Measurements from ENCODE around the gene PLCE1.
"Not testable (repeated sequence)": the region's sequence is repeated elsewhere in the genome, so short reads cannot be mapped to it uniquely, and the experiment has no call there.

The PLCE1 gene

DNA sequence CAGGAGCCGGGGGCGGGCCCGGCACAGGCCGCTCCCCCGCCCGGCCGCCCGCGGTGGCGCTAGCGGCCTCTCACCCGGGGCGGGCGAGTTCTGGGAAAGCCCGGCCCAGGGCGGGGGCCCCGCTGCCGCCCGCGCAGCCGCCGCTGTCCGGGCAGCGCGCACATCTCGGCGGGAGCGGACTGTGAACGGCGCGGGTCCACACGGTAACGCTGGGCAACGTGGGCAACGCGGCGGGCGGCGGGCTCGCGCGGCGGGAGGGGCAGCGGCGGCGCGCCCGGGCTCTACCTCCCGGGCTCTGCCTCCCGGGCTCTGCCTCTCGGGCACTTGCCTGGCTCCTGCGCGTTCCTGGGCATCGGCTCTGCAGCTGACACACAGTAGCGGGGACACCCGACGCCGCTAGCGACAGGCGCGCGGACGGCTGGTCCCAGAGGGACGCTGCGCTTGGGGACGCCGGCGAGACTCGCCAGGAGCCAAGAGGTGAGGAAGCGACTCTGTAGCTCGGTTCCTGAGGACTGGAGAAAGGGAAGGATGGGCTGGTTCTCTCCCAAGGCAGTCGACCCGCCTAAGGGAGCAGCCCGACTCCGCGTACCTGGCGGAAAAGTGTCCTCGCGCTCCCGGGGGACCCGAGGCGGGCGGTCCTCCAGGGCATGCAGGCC is at the start of gene PLCE1:
Gene PLCE1, plus strand, starts transcription at position 150 of the 656 bp plus-strand sequence. CDS start 37,116 bp downstream, outside the sequence.
- FAIRE-seq = no peak

DNA sequence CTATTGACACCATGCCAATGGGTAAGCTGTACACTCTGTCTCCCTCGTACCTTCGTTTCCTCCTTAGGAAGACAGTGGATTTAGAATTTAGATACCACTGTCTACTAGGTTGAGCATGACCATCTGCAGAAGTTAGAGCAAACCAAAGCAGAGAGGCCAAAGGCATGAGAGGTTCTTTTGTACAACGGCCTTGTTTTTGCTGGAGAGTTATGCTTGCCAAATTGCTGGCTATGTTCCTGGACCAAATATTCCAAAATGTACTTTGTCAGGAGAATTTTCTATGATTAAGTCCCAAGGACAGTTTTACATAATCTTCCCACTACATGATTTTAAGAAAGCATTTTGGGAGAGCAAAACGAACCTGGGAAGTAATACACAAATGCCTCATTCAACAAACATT is 47.9 kb upstream of the PLCE1 start:
- FAIRE-seq = no peak

DNA sequence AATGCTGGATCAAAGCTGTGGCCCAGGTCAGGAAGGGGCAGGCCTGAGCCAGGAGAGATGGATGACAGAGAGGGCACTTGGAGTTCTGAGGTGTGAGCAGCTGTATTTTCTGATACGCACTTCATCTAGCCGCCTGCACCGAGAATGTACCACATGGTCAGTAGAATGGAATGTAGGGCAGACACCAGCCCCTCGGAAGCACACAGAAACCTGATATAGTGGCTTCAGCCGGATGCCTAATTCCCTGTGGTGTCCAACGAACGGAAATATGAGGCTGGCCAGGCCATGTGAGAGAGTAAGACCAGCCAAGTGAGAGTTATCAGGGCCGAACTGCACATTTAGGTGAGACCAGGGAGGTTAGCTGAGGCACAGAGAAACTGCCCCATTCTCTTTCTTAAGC is 46.7 kb upstream of the PLCE1 start:
- FAIRE-seq = no peak

DNA sequence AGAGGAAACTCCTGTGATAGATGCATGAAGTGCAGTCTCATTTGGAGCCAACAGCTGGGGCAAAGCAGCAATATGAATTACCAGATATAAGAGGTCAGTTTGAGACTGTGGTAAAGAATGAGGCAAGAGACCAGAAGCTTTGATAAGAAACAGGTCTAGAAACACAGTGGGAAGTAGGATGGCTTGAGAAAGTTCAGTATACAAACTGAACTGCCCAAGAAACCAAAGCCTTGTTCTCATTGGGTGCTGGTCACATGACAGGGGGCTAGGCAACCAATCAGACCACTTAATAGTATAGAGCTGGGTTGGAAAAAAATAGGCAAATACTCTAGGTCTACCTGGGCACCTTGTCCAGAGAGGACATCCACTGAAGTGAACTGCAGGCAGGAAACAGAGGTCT is 46.2 kb upstream of the PLCE1 start:
- FAIRE-seq = no peak

DNA sequence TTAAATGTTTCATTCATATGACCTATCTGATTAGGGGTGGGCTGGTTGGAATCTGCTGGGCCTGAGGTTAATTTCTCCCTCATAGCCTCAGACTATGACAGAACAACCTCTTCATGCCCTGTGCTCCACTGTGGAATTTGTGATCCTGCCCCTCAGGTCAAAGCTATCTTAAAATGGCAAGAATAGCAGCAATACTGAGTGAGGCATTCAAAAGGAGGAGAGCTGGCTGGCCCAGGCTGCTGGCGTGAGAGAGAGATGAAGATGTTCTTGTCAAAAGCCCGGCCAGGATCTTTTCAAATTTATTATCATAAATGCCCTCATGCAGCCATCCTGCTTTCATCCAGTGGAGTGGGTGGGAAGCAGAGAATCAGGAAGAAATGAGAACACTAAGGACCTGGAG is 41.8 kb upstream of the PLCE1 start:
- FAIRE-seq = no peak

DNA sequence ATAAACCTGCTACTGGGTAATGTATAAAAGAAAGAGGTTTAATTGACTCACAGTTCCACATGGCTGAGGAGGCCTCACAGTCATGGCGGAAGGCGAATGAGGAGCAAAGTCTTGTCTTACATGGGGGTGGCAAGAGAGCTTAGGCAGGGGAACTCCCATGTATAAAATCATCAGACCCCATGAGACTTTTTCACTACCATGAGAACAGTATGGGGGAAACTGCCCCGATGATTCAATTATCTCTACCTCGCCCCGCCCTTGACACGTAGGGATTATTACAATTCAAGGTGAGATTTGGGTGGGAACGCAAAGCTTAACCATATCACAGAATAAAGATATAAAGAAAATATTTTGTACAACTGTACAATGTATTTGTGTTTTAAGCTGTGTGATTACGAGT is 39.4 kb upstream of the PLCE1 start:
- FAIRE-seq = no peak

DNA sequence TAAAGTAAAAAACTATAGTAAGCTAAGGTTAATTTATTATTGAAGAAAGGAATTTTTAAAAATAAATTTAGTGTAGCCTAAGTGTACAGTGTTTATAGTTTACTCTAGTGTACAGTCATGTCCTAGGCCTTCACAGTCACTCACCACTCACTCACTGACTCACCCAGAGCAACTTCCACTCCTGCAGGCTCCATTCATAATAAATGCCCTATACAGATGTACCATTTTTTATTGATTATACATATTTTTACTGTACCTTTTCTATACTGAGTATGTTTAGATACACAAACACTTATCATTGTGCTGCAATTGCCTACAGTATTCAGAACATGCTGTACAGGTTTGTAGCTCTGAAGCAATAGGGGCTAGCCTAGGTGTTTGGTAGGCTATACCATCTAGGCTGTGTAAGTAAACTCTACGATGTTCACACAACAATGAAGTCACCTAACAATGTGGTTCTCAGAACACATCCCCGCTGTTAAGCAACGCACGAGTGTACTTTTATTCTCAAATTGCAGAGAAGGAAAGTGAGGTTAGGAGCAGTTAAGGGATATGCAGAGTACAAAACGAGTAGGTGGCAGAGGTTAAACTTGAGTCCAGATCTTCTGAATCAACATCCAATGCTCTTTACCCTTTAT is 38.9 kb upstream of the PLCE1 start:
- no peak for FAIRE-seq

DNA sequence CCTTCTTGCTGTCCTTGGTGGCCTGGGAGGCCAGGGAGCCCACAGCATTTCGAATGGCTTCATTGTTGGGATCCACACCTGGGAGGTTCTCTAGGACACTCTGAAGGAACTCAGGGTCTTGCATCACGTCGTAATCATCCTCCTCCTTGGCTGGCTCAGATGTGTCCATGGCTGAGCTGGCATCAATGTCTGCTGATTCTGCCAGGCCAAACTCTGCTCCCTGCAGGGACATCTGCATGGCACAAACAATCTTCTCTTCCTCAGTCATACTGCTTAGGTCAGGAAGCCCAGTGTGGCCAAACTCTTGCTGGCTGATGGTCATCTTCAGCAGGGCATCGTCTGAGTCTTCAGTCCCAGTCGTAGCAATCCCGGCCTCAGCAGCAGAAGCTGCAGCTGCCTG is 34.9 kb upstream of the PLCE1 start:
- FAIRE-seq = no peak

DNA sequence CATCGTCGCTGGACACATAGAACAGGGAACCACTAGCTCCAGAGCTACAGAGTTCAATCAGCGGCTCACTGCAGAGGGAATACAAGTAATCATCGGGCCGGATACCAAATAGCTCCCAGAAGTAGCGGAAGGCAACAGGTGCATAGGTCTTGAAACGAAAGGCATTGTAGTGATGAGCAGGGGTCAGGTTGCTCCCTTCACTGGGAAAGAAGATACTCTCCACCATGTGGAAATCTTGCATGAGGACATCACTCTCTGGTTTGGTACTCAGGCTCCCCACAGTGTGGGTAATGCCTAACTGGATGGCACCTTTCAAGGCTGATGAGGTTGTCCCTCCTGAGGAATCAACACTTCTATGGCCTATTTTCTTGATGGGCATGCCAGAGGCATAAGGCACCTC is 32.7 kb upstream of the PLCE1 start:
- not testable (repeated sequence) for FAIRE-seq

DNA sequence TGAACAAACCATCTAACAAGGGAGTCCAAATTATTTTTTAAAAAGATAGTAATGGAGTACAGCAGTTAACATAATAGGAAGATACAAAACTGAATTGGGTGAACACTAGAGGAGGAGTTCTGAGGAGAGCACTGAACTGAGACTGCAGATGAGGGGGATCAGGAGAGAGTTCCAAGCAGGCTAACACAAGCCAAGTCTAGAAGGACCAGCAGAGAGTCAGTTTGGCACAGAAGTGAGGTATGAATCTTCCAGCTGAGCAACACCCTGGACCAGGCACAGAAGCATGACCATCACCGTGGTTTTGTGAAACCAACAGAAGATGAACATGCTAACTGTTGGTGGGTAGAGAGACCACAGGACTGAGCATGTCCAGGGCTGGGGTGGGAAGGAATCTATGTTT is 30.8 kb upstream of the PLCE1 start:
- no peak for FAIRE-seq

DNA sequence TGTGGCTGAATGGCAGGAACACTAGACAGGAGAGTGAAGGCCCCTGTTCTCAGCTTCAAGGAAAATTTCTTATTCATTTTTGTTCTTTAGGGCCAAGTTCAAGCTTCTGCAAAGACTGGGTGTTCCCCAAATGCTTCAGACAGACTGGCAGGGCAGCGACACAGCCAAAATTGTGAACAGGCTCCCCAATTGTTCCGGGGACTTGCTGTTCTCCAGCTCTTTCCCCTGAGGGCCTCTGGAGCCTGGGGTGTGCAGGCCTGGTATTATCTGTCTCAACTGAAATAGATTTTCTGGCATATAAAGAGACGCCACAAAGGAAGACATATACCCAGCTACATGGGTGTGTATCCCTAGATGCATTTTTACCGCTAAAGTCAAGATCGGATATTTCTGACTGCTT is 30.3 kb upstream of the PLCE1 start:
- FAIRE-seq = no peak

DNA sequence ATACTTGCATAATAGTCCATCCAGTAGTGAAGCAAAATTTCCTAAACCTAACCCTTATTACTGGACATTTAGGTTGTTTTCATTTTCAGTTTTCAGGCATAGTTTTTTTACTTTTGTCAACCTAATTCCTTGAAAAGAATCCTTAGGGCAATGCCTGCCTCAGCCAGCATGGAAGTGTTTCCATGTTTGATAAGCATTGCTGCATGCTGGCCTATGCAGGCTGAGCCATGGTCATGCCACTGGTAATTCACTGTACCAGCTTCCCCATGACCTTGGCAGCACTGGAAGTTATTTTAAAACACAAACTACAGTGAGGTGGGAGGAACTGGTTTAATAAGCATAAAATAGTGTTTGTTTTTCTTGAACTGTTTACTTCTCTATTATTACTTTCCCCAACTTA is 27.8 kb upstream of the PLCE1 start:
- FAIRE-seq = no peak

DNA sequence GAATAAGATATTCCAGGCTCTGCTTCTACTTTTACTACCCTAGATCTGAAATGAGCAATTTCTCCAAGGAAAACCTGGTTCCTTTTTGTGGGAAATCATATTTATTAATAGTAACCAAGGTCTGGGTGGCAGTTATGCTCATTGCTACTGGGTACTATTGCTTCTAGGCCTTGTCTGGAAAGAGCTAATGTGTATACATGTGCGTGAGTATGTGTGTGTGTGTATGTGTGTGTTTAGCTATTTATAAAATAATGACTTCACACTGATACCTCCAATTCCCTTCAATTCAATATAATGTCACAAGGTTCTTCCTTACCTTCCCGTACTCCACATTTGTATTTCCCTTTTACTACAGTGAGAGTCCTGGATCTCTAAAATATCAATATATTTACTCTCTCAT is 26.0 kb upstream of the PLCE1 start:
- FAIRE-seq = no peak

DNA sequence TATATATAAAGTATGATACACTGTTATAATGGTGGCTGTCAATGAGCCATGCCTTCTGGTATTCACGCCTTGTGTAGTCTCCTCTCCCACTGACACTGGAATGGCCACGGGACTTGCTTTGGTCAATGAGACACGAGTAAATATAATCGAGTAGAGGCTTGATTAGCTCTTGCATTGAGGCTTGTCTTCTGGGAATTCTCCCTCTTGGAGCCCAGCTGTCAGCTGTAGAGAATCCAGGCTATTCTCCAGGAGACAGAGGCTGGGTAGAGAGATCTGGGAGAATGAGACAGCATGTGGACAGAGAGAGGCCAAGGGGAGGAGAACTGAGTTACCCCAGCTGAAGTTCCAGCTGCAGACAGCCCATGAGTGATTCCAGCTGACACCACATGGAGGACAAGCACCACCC is 25.2 kb upstream of the PLCE1 start:
- no peak for FAIRE-seq

DNA sequence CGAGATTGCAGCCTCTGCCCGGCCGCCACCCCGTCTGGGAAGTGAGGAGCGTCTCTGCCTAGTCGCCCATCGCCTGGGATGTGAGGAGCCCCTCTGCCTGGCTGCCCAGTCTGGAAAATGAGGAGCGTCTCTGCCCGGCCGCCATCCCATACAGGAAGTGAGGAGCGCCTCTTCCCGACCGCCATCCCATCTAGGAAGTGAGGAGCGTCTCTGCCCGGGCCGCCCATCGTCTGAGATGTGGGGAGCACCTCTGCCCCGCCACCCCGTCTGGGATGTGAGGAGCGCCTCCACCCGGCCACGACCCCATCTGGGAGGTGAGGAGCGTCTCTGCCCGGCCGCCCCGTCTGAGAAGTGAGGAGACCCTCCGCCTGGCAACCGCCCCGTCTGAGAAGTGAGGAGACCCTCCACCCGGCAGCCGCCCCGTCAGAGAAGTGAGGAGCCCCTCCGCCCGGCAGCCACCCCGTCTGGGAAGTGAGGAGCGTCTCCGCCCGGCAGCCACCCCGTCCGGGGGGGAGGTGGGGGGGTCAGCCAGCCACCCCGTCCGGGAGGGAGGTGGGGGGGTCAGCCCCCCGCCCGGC is 23.2 kb upstream of the PLCE1 start:
- not testable (repeated sequence) for FAIRE-seq

DNA sequence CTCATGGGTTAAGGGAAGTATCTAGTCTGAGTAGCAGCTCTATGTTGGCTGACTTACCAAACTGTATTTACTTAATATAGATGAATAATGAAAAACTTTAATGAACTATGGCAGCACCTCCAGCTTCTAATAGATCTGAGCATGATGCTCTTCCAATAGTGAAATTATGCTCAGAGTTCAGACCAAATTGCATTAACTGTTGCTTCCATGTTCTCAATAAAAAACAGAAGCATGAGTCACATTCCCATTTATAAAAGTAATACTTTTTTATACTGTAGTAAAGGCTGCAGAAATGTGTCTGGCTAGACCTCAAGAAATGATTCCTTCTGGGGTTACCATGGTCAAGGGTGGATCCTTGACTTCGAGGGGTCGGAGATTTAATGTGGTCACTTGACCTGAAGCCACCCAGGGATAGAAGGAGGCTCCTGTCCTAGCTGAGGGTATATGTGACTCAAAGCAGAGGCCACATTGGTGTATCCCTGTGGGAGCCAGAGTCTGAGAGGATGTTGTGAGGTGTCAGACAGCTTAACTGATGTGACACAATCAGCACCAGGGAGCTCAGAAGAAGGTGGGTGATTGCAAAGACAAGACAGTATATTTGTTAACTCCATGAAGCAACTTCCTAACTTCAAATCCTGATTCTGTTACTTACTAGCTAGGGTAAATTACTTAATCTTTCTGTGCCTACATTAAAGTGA is 19.8 kb upstream of the PLCE1 start:
- FAIRE-seq = no peak

DNA sequence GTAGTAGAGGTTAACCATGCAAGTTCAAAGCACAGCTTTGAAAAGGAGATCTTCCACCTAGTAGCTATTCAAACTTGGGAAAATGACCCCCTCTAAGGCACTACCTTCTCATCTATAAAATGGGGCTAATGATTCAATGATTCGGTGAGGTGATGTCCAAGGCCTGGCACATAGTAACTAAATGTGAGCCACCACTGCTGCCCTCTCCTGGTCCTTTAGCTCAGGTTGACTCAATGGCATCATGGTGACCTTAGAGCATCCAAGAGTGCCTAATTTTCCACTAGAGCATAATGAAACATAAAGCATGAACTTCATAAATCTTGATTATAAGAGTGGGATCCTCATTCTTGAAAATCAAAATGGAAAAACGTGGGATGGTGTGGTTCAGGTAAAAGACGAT is 16.3 kb upstream of the PLCE1 start:
- FAIRE-seq = no peak

DNA sequence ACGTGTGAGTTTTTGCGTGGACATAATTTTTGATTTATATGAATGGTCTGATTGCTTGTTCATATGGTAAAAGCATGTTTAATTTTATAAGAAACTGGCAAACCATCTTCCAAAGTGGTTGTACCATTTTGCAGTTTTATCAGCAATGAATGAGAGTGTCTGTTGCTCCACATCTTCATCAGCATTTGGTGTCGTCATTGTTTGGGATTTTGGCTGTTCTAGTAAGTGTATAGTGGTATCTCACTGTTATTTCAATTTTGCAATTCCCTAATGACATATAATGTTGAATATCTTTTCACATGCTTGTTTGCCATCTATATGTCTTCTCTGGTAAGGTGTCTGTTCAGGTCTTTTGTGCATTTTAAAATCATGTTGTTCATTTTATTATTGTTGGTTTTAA is 13.2 kb upstream of the PLCE1 start:
- no peak for FAIRE-seq

DNA sequence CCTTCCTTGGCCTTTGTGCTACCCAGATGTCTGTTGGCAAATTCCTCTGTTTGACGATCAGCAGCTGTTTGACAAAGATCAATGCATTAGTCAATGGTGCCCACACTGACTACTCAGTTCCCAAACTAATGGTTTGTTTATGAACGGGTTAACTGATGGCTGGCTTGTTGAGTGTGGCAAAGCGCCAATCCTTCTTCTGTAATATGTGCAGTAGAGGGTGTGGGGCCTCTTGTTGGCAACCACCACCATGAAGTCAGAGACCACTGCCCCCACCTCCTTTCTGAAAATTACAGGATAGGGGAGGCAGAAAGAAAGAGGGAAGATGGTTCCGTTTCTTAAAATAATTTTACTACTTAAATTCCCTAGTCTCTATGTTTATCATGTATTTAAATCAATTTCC is 2.6 kb upstream of the PLCE1 start:
- FAIRE-seq = no peak

DNA sequence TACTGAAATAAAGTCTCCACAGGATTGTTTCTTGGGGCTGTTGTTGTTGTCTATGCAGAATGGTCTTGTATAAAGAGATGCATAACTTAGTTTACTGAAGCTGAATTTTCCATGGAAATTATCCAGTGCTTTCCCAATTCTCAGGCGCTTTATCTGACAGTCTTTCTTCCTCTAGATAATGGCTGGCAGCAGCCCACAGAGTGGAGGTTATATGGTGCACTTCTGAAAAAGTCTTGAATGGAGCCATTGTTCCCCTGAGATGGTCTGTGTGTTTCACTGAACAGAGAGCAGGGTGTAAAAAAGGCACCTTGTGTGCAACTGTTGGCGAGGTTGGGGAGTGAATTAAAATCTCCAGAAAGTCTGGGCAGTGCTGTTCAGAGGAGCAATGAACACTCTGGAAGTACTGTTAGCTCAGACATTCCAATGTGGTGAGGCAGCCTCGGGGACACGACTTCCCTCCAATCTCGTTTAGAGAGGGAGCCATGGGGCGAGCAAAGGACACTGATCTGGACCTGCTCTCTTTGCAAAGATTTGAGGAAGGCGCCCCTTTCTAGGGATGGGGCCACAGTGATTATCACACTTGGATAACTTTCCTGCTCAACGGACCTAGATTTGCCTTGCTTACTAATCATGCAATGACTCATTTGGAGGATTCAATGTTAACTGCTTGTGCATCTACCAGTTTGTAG is 2.0 kb upstream of the PLCE1 start:
- FAIRE-seq = no peak

DNA sequence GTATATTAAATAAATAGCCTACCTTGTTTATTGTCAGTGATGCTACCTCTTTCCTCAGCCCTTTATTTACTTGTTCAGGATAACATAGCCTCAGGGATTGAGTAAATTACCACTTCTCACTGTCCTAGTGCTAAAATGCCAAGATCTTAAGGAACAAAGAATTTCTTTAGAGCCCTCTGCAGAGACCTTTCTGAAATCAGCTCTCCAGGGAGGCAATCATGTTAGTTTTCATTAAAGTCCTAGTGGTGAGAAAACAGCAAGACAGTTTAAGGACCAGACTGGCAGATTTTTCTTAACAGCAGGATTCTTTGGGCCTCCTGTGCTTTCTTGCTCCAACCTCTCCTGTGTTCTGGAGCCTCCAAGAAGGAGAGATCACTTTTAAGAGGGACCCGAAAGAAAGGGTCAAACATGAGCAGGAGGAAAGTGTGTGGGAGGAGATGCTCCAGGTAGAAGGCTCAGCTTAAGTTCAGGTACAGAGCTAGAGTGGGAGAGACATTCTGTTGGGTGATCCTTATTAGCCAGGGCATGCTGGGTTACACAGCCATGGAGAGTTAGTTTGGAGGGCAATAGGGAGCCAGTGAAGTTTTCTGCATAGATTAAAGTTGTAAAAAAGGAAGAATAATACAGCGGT is 1.2 kb upstream of the PLCE1 start:
- no peak for FAIRE-seq

DNA sequence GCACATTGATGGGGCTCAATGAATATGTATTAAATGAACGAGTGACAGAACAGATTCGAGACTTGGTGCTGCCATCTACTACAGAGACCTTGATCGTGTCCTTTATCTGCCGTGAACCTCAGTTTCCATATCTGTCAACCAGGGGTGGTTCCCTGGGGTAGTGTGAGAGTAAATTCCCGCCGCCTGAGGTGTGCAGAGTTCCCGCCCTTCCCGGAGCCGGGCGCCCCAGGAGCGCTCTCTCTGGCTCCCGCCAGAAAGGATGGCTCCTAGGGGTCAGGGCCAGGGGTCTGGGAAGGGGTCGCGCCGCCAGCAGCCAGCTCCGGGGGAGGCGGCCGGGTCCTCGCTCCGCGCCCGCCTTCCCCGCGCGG is 333 bp upstream of the PLCE1 start:
- FAIRE-seq = no peak

DNA sequence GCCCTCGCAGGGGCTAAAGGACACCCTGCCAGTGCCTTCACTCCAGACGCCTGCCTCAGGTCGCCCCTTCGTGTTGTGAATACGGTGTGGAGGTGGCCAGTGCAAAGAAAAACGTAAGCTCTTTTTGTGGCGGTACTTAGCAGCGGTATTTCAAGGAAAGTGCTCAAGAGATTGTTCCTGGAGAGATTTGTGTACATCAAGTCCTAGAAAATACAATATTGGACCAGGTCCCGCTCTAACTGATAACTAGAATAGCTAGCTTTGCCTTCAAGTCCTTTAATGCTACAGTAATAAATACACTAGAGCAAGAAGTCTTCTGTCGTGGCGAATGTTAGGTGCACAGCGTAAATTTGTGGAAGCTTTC is 689 bp downstream of the PLCE1 start:
- FAIRE-seq = no peak

Data from A204.1 (cell line).